ENCODE data around the gene AARS2. TPM values are rescaled to one million over a fixed set of nuclear protein-coding genes. Genes with fewer than 3 reads are reported as not detected.

The AARS2 gene
- total and polyA plus RNA-seq, 2 of the 4 experiments (the other 2 are of a cell fraction): 9.1 to 10.4 TPM

GRCh38 chr6:44262467-44263353 lies 50.4 kb downstream of the AARS2 start:
- H3K23ac ChIP-seq (ENCODE audit: low read depth, low read length): peak overlapping the region; percentile 83
- H3K36me3 ChIP-seq (ENCODE audit: control insufficient read depth, insufficient read depth, low read length): peaks cover 12% of the 10 kb centered on the region
- peak overlapping the region; percentile 23; the same call in 1 of the 2 replicates for H4K91ac ChIP-seq (ENCODE audit: insufficient read depth, low read depth, low read length)
- H3K4ac ChIP-seq (ENCODE audit: low read depth, low read length): peak overlapping the region; percentile 74
- H3K79me1 ChIP-seq (ENCODE audit: low read depth in 1 of 2, low read length in 2 of 2): peaks cover 24 to 41% of the 10 kb centered on the region in 2 experiments
- no peak for ATAC-seq (ENCODE audit: low read depth)
- ChIA-PET POLR2A (ENCODE audit: unreplicated experiment) (no interaction called here), CTCF (no interaction called here)
- peak overlapping the region; percentile 99 for H3K4me2 ChIP-seq (ENCODE audit: low read depth, low read length)
- no peak overlapping the region for H3K27ac ChIP-seq (ENCODE audit: insufficient read depth, low read length)
- H2BK5ac ChIP-seq (ENCODE audit: low read depth, low read length, poor library complexity, severe bottlenecking): peak overlapping the region; percentile 62
- peak overlapping the region; percentile 90; the same call in 1 of the 2 replicates for H3K4me3 ChIP-seq (ENCODE audit: insufficient read depth, low read depth, low read length)
- H2BK20ac ChIP-seq (ENCODE audit: low read depth, low read length): no peak overlapping the region
- H3K9me3 ChIP-seq (ENCODE audit: control insufficient read depth, insufficient read depth, low read length): no peaks in the 10 kb centered on the region
- H3K9ac ChIP-seq (ENCODE audit: low read depth, low read length): peak overlapping the region; percentile 33
- peaks cover 9% of the 10 kb centered on the region for H4K20me1 ChIP-seq (ENCODE audit: insufficient read depth, low read length)
- peak overlapping the region; percentile 78 for H2AK5ac ChIP-seq (ENCODE audit: low read depth, low read length)
- peak overlapping the region; percentile 98 for H2AK9ac ChIP-seq (replicated peaks; ENCODE audit: low read depth, low read length, poor library complexity)
- peak overlapping the region; percentile 42 for H2BK120ac ChIP-seq (ENCODE audit: low read depth, low read length)
- no TSS peak for BruUV-seq (replicated peaks)
- peak overlapping the region in 1 of 2 experiments; percentile 66; a peak in 3 of 4 replicates for H4K8ac ChIP-seq (ENCODE audit: low read depth in 2 of 2, low read length in 2 of 2)
- H2AFZ ChIP-seq (replicated peaks; ENCODE audit: low read length, poor library complexity): peak overlapping the region; percentile 76
- H3K14ac ChIP-seq (replicated peaks; ENCODE audit: low read depth, low read length): peak overlapping the region; percentile 49
- DNase-seq: no peak
- intact Hi-C loops (cut with micrococcal nuclease): no loop called here
- peak overlapping the region; percentile 50; the same call in 1 of the 2 replicates for H4K5ac ChIP-seq (ENCODE audit: low read depth, low read length)
- H3K4me1 ChIP-seq (ENCODE audit: control insufficient read depth, insufficient read depth, low read length): peaks cover 24% of the 10 kb centered on the region
- H2BK15ac ChIP-seq (ENCODE audit: low read depth, low read length): no peak overlapping the region
- WGBS, 2 experiments (ENCODE audit: extremely low coverage in 2 of 2, insufficient read length in 1 of 2): 78% methylated on average over 3 of the region's 7 CpGs; no CpG with 5 or more reads in 1 of the 2 experiments
- TF ChIP-seq SMC3 (IDR thresholded peaks at IDR 0.05; ENCODE audit: low read depth, low read length) (no peak), BHLHE40 (IDR thresholded peaks at IDR 0.05; ENCODE audit: low read depth, low read length) (no peak), POLR2A (IDR thresholded peaks at IDR 0.05; ENCODE audit: low read depth, low read length) (no peak), FOS (IDR thresholded peaks at IDR 0.05; ENCODE audit: low read depth, low read length) (no peak), RFX5 (IDR thresholded peaks at IDR 0.05; ENCODE audit: low read depth, low read length) (no peak), ELK1 (IDR thresholded peaks at IDR 0.05; ENCODE audit: borderline replicate concordance, low read depth, low read length) (no peak), CEBPB (IDR thresholded peaks at IDR 0.05; ENCODE audit: low read depth, low read length) (no peak), CTCF (conservative IDR thresholded peaks at IDR 0.05; ENCODE audit: low read depth, low read length) (no peak), RCOR1 (IDR thresholded peaks at IDR 0.05; ENCODE audit: insufficient replicate concordance, low read length) (no peak), USF2 (IDR thresholded peaks at IDR 0.05; ENCODE audit: low read depth, low read length) (no peak), RAD21 (IDR thresholded peaks at IDR 0.05; ENCODE audit: low read length) (no peak), MAZ (IDR thresholded peaks at IDR 0.05; ENCODE audit: borderline replicate concordance, low read depth, low read length) (no peak), NFE2L2 (IDR thresholded peaks at IDR 0.05; ENCODE audit: low read depth, low read length) (no peak), CHD1 (IDR thresholded peaks at IDR 0.05; ENCODE audit: low read depth, low read length) (no peak)
- H3K9me1 ChIP-seq (ENCODE audit: insufficient read depth, low read length): peaks cover 17% of the 10 kb centered on the region
- in situ Hi-C loops (cut with MboI; ENCODE audit: low sequenced_read_pairs): no loop called here
- dilution Hi-C loops (cut with HindIII; ENCODE audit: low sequenced_read_pairs, unreplicated experiment): no loop called here
- no peak overlapping the region for H3K56ac ChIP-seq (ENCODE audit: extremely low read depth, insufficient read depth, low read length)
- H3K18ac ChIP-seq (ENCODE audit: low read depth, low read length): peak overlapping the region; percentile 12; the same call in 1 of the 2 replicates
- H3K27me3 ChIP-seq (ENCODE audit: control insufficient read depth, insufficient read depth, low read length): no peaks in the 10 kb centered on the region

Measured in IMR-90 (cell line).